SK-N-SH (cell line): ENCODE results near the gene CDH20.

Experiments used
- EP300 ChIP-seq, 2 experiments: IDR thresholded peaks; 2 replicates each; pipeline versions ENCODE4 v1.4.0 to v1.6.1; 2012; ENCODE audit warnings: borderline replicate concordance in 1 of 2, low read depth in 1 of 2, low read length in 1 of 2
- EZH2phosphoT487 ChIP-seq: fragments of 200-600 bp; sonication (generic); IDR thresholded peaks from 2 replicates; pipeline ENCODE4 v1.6.1; 2017; ENCODE audit warnings: low read depth, mixed run types, mild to moderate bottlenecking, antibody characterized with exemption, moderate library complexity, borderline replicate concordance
- JUND ChIP-seq: IDR thresholded peaks from 2 replicates; pipeline ENCODE4 v1.4.0; 2012
- RFX5 ChIP-seq: IDR thresholded peaks from 2 replicates; pipeline ENCODE4 v1.6.1; 2012; ENCODE audit warnings: mild to moderate bottlenecking, improper control_type of control experiment, low read length
- TCF12 ChIP-seq: IDR thresholded peaks from 2 replicates; pipeline ENCODE4 v1.4.0; 2012
- TEAD4 ChIP-seq: IDR thresholded peaks from 2 replicates; pipeline ENCODE4 v1.4.0; 2012; ENCODE audit warnings: mild to moderate bottlenecking, borderline replicate concordance; ENCODE audit not compliant: insufficient read depth
- TF ChIP-seq, protein P1 (sequence below): fragments of 200-600 bp; sonication (generic); IDR thresholded peaks from 2 replicates; pipeline ENCODE4 v1.6.1; 2017; ENCODE audit warnings: antibody characterized with exemption, mild to moderate bottlenecking, moderate library complexity
- TF ChIP-seq, protein P2 (sequence below): fragments of 150-350 bp; IDR thresholded peaks from 2 replicates; pipeline ENCODE4 v1.6.1; 2017; ENCODE audit warnings: antibody characterized with exemption, low read length, low read depth, borderline replicate concordance

DNA sequence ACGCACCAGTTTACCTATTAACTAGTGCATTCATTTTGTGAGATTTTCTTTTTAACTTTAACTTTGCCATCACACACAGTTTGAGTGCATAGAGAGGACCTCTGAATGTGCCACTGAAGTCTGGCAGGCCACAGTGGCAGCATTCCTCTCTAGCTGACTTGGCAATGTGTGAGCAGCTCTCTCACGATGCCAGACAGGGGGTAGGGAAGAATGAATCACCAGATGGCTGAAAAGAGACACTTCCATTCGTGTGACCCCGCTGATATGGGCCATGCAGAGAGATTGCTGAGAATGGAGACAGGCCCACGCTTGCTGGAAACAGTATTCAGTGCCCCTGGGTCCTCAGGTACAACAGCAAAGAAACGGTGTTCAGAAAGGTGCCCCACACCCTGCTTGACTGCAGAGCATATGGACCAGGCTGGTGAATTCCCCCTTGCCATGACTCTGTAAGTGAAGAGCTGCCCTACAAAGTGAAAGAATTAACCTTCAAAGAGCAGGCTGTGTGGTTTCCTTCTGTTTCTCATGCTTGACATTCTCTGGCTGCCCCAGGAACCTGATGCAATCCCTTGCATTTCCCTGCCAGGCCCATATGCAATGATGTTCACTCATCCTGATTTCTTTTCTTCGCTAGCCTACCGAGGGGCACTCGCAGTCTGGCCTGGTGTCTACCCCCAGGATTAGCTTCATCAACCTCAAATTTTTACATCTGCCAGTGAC, 236.1 kb downstream of the CDH20 start:
- TF ChIP-seq TCF12 = peak; percentile 75
- peak; percentile 86 for TF ChIP-seq JUND
- TF ChIP-seq, protein P1, sequence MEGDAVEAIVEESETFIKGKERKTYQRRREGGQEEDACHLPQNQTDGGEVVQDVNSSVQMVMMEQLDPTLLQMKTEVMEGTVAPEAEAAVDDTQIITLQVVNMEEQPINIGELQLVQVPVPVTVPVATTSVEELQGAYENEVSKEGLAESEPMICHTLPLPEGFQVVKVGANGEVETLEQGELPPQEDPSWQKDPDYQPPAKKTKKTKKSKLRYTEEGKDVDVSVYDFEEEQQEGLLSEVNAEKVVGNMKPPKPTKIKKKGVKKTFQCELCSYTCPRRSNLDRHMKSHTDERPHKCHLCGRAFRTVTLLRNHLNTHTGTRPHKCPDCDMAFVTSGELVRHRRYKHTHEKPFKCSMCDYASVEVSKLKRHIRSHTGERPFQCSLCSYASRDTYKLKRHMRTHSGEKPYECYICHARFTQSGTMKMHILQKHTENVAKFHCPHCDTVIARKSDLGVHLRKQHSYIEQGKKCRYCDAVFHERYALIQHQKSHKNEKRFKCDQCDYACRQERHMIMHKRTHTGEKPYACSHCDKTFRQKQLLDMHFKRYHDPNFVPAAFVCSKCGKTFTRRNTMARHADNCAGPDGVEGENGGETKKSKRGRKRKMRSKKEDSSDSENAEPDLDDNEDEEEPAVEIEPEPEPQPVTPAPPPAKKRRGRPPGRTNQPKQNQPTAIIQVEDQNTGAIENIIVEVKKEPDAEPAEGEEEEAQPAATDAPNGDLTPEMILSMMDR = no peak
- TF ChIP-seq TEAD4 = peak; percentile 66
- TF ChIP-seq RFX5 = no peak
- TF ChIP-seq EP300 (IDR thresholded peaks at IDR 0.05; ENCODE audit: borderline replicate concordance in 1 of 2, low read depth in 1 of 2, low read length in 1 of 2) = peak in 1 of 2 experiments; percentile 61; a peak in 1 of 4 replicates
- TF ChIP-seq, protein P2, sequence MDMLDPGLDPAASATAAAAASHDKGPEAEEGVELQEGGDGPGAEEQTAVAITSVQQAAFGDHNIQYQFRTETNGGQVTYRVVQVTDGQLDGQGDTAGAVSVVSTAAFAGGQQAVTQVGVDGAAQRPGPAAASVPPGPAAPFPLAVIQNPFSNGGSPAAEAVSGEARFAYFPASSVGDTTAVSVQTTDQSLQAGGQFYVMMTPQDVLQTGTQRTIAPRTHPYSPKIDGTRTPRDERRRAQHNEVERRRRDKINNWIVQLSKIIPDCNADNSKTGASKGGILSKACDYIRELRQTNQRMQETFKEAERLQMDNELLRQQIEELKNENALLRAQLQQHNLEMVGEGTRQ = no peak
- no peak for TF ChIP-seq EZH2phosphoT487
